Smooth muscle cell (in vitro differentiated cells): ENCODE measurements around the gene MIF. TPM values are rescaled to one million over a fixed set of nuclear protein-coding genes. Genes with fewer than 3 reads are reported as not detected.
"Not testable (repeated sequence)": the region's sequence is repeated elsewhere in the genome, so short reads cannot be mapped to it uniquely, and the experiment has no call there.

Experiments used
- DNase-seq: peaks from one replicate; lab custom pipeline; 2025; ENCODE audit not compliant: unreplicated experiment; lab: John Stamatoyannopoulos, UW
- H2AFZ ChIP-seq: fragments of 200-600 bp; sonication (generic); 2 replicates; pipeline ENCODE4 v1.6.0; 2016; ENCODE audit warnings: antibody characterized with exemption, low read depth, mild to moderate bottlenecking
- H3F3A ChIP-seq: fragments of 200-600 bp; sonication (generic); 2 replicates; pipeline ENCODE4 v1.6.0; 2017; ENCODE audit warnings: antibody characterized with exemption, low read depth
- H3K27ac ChIP-seq: fragments of 200-600 bp; sonication (generic); 2 replicates; pipeline ENCODE4 v1.5.1; 2016; ENCODE audit warnings: low read depth, mild to moderate bottlenecking
- H3K27me3 ChIP-seq: fragments of 200-600 bp; sonication (generic); 2 replicates; pipeline ENCODE4 v1.6.1; 2016; ENCODE audit warnings: low read depth, mild to moderate bottlenecking
- H3K36me3 ChIP-seq: fragments of 200-600 bp; sonication (generic); 2 replicates; pipeline ENCODE4 v1.5.1; 2016; ENCODE audit warnings: low read depth
- H3K4me1 ChIP-seq: fragments of 200-600 bp; sonication (generic); 2 replicates; pipeline ENCODE4 v1.5.1; 2016; ENCODE audit warnings: low read depth
- H3K4me2 ChIP-seq: fragments of 200-600 bp; sonication (generic); 2 replicates; pipeline ENCODE4 v1.6.0; 2016; ENCODE audit warnings: mild to moderate bottlenecking
- H3K4me3 ChIP-seq: fragments of 200-600 bp; sonication (generic); 2 replicates; pipeline ENCODE4 v1.5.1; 2016; ENCODE audit warnings: mild to moderate bottlenecking
- H3K79me2 ChIP-seq: fragments of 200-600 bp; sonication (generic); 2 replicates; pipeline ENCODE4 v1.6.0; 2016; ENCODE audit warnings: low read depth, mild to moderate bottlenecking
- H3K9ac ChIP-seq: fragments of 200-600 bp; sonication (generic); 2 replicates; pipeline ENCODE4 v1.6.0; 2016; ENCODE audit warnings: low read depth
- H3K9me3 ChIP-seq: fragments of 200-600 bp; sonication (generic); replicated peaks from 2 replicates; pipeline ENCODE4 v1.5.1; 2016; ENCODE audit warnings: low read depth
- H4K20me1 ChIP-seq: fragments of 200-600 bp; sonication (generic); 2 replicates; pipeline ENCODE4 v1.6.0; 2016; ENCODE audit warnings: low read depth
- CTCF ChIP-seq: fragments of 200-600 bp; sonication (generic); IDR thresholded peaks from 2 replicates; pipeline ENCODE4 v1.5.1; 2017; ENCODE audit warnings: borderline replicate concordance, mild to moderate bottlenecking, antibody characterized with exemption; ENCODE audit not compliant: insufficient read depth, poor library complexity, severe bottlenecking
- WGBS: methylation state at CpG from one replicate; pipeline ENCODE4 v1.1.7; 2016; ENCODE audit warnings: low lambda C conversion rate; 5-methylcytosine and 5-hydroxymethylcytosine counted together
- polyA plus RNA-seq: library from polyadenylated mRNA; unstranded; fragments of >200 nt; fragmentation: Nextera tagmentation; extraction: Ambion mirVana; gene quantifications from 2 replicates; pipeline ENCODE4 v1.2.1, GENCODE V29; 2016
- total RNA-seq: library from RNA; depleted of rRNA; stranded (reverse); fragments of >200 nt; gene quantifications from 2 replicates; pipeline ENCODE4 v1.2.3, GENCODE V29; 2014

The MIF gene
- total and polyA plus RNA-seq, 2 experiments from 2014 or later, result 412 to 2,922 TPM

GRCh38 chr22:23899042-23899745 is 5.0 kb downstream of the MIF start:
- Histone ChIP-seq H3K9me3 (no peaks in the 10 kb centered on the region), H3K79me2 (peaks cover 18% of the 10 kb centered on the region), H3K4me1 (peaks cover 8% of the 10 kb centered on the region), H3K9ac (no peak overlapping the region), H3K27ac (no peak overlapping the region), H3K36me3 (no peaks in the 10 kb centered on the region), H3K27me3 (no peaks in the 10 kb centered on the region), H3F3A (peaks cover 17% of the 10 kb centered on the region), H2AFZ (no peak overlapping the region), H3K4me3 (no peak overlapping the region), H3K4me2 (no peak overlapping the region), H4K20me1 (peaks cover 43% of the 10 kb centered on the region)
- WGBS, result 96% methylated on average over 6 of the region's 6 CpGs
- TF ChIP-seq CTCF, result no peak
- no peak for DNase-seq

GRCh38 chr22:23900227-23900626 is 6.0 kb downstream of the MIF start:
- not testable (repeated sequence) for H3K9me3 ChIP-seq, H3K27ac ChIP-seq, DNase-seq, H2AFZ ChIP-seq, H3K9ac ChIP-seq, H3K4me1 ChIP-seq, H3K27me3 ChIP-seq, H3K4me2 ChIP-seq, H3K36me3 ChIP-seq, H3K4me3 ChIP-seq
- Histone ChIP-seq H3F3A (peaks cover 13% of the 10 kb centered on the region), H4K20me1 (peaks cover 38% of the 10 kb centered on the region), H3K79me2 (peaks cover 12% of the 10 kb centered on the region)
- WGBS, result 94% methylated on average over 4 of the region's 4 CpGs

- Histone ChIP-seq H3K27ac (no peak overlapping the region), H3F3A (peaks cover 12% of the 10 kb centered on the region), H3K4me3 (no peak overlapping the region), H3K9me3 (no peaks in the 10 kb centered on the region), H3K27me3 (no peaks in the 10 kb centered on the region), H2AFZ (no peak overlapping the region), H3K4me1 (no peaks in the 10 kb centered on the region), H4K20me1 (peaks cover 24% of the 10 kb centered on the region), H3K4me2 (no peak overlapping the region), H3K9ac (no peak overlapping the region), H3K36me3 (no peaks in the 10 kb centered on the region), H3K79me2 (peaks cover under 1% of the 10 kb centered on the region)
- DNase-seq, result no peak
- TF ChIP-seq CTCF, result no peak
- WGBS, result 99% methylated on average over 4 of the region's 4 CpGs
These were observed 7.4 kb downstream of the MIF start for GRCh38 chr22:23901600-23901999.

GRCh38 chr22:23903328-23903971 is 9.3 kb downstream of the MIF start:
- DNase-seq, result no peak
- H3K36me3 ChIP-seq, result no peaks in the 10 kb centered on the region
- peak overlapping the region; percentile 28 for H3K27ac ChIP-seq
- peaks cover 5% of the 10 kb centered on the region for H3F3A ChIP-seq
- H3K27me3 ChIP-seq, result no peaks in the 10 kb centered on the region
- H2AFZ ChIP-seq, result no peak overlapping the region
- H3K4me3 ChIP-seq, result no peak overlapping the region
- peak overlapping the region; percentile 22 for H3K4me2 ChIP-seq
- H4K20me1 ChIP-seq, result peaks cover 8% of the 10 kb centered on the region
- H3K9me3 ChIP-seq, result no peaks in the 10 kb centered on the region
- no peaks in the 10 kb centered on the region for H3K4me1 ChIP-seq
- 91% methylated on average over 8 of the region's 8 CpGs for WGBS
- no peaks in the 10 kb centered on the region for H3K79me2 ChIP-seq
- H3K9ac ChIP-seq, result no peak overlapping the region
- TF ChIP-seq CTCF, result no peak
